ENCODE data around the gene RNF5.
A peak's percentile ranks its signal among the peaks of the same experiment; 100 is the strongest.
"Not testable (repeated sequence)": the region's sequence is repeated elsewhere in the genome, so short reads cannot be mapped to it uniquely, and the experiment has no call there.

Gene RNF5

DNA sequence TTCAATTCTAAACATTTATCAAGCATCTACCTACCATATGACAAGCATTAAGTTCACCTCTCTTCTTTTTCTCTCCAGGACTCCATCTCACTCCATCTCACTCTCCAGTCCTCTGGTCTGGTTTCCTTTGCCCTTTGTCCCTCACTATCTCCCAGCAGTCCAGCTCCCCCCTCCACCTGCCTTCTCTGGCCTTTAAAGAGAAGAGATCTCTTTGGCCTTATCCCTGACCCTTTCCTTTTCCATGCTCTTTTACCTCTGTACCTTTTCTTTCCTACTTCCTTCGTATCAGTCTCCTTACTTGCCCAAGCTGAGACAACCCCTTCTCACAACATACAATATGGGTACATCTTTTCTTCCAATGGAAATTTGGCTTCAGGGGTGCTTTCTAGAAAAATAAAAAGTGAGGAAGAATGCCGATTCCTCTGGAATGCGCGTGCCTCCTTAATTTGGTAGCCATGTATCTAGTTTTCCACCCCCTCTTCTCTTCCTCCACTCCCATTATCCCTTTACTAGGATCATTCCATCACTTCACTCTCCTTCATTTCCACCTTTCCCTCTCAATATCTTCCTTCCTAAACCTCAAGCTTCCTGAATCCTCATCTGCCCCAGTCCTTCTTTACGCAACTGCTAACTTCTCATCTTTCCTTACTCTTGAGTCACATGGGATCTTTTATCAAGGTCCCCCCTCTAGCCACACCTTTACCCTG lies 1.6 kb upstream of the RNF5 start:
- no peak for DNase-seq

DNA sequence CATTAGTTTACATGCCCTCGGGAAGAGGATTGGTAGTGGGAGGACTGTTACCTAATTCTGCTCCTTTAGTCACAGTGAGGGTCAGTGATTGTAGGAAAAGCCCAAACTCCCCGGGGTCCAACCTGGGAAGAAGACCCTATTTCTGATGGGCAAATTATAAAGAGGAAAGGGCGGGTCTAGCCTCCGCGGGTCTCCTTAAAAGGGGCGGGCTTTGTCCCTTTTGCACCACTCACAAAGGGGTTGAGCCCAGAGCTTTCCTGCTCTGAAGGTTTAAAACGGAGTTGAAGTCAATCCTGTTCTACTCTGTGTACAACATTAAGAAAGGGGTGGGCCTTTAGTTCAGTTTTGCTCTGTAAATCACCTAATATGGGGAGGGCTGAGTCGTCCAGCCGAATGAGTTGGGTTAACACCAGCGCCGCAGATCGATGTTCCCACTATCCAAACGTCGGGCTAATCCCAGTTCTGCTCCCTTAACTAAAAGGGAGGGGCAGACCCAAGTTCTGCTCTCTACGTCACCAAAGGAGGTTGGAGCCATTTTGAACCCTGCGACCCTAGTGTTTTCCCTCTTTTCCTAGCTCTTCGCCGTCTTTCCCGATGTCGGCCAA lies 920 bp upstream of the RNF5 start:
- peak; percentile 69 for DNase-seq

DNA sequence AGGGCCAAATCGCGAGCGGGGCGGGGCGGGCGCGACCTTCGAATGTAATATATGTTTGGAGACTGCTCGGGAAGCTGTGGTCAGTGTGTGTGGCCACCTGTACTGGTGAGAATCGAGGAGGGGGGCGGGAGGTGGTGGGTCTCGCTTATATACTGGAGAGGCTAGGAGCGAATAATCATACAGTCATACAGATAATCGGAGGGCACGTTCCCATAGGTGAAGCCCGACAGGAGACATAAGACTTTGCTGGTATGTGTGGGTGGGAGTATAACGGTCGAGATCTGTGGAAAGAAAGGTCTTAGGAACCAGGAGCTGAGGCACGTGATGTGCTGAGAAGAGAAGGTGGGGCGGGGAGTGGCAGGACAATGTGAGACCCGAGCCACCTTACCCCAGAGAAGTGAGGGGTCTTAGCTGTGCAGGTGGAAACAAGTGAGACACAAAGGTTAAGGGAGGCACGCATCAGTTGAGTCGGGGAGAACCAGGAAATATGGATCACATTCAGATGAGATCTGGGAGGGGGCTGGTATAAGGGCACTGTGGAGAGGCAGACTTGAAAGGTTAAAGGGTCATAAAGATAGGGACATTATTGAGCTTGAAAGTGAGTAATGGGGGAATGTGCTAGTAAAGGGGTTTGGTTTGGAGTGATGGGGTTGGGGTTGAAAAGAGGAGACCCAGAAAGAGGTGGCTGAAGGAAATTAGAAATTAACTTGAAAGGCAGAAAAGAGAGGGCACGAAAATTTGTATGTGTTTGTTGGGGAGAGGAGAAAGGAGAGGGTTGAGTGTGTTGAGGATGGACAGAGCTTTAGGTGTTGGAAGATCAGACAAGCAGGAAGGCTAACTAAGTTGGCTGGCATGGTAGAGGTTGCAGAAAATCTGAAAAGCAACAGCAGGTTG lies 589 bp downstream of the RNF5 start:
- DNase-seq = no peak

DNA sequence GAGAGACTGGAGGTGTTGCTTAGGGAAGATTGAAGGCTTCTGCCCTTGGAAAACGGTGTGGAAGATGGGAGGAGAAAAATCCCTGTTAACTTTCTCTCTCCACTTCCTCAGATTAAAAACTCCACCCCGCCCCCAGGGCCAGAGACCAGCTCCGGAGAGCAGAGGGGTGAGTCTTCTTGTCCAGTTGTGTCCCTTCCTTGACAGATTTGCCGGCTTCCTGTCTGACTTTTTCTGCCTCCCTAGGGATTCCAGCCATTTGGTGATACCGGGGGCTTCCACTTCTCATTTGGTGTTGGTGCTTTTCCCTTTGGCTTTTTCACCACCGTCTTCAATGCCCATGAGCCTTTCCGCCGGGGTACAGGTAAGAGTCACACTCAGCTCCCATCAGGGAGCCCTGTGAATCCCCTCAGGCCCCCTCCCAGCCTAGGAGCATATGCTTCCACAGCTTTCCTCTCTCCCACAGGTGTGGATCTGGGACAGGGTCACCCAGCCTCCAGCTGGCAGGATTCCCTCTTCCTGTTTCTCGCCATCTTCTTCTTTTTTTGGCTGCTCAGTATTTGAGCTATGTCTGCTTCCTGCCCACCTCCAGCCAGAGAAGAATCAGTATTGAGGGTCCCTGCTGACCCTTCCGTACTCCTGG lies 1.7 kb downstream of the RNF5 start:
- DNase-seq = no peak

DNA sequence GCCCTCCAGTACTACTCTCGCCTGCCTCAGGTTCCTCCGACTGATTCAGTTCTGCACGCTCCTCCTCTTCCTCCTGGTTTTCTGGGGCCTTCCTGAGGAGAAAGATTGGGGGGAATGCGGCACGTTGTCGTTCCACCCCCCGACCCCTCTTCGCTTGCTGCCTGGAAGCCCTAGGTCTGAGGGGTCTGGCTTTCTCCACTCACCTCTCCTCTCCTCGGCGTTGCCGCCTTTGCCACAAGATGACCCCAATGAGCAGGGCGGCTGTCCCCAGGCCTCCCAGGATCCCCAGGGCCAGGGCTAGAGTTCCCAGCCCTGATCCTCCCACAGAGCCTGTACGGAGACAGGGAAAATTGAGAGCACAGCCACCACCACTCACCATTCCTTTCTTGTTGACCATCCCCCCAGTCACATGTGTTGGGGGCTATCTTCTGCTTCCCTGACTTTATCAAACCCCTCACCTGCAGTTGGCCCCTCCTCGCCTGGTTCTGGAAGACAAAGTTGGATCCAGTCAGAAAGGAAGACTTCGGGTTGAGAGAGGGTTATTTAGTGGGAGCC lies 3.0 kb downstream of the RNF5 start:
- no peak for DNase-seq

DNA sequence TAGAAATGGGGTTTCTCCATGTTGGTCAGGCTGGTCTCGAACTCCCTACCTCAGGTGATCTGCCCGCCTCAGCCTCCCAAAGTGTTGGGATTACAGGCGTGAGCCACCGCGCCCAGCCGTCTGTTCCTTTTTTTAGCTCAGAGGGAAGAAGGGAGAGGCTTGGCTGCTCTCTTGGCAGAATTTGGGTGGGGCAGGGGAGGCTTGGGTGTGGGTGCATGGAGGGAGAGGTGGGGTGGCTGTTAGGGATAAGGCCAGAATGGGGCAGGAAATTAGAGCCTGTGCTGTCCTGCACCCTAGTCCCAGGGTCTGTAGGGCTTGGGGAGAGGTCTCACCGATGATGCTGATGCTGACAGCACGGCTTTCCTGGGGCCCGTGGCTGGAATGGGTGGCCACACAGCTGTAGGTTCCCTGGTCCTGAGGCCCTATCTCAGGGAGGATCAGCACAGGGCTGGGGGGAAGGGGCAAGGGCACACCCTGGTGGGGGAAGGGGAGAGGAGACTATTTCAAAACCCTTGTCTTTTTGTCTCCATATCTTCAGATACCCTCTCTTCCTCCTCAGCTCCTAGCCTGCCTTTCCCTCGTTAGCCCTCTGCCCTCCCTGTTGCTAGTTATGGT lies 3.8 kb downstream of the RNF5 start:
- DNase-seq = no peak

DNA sequence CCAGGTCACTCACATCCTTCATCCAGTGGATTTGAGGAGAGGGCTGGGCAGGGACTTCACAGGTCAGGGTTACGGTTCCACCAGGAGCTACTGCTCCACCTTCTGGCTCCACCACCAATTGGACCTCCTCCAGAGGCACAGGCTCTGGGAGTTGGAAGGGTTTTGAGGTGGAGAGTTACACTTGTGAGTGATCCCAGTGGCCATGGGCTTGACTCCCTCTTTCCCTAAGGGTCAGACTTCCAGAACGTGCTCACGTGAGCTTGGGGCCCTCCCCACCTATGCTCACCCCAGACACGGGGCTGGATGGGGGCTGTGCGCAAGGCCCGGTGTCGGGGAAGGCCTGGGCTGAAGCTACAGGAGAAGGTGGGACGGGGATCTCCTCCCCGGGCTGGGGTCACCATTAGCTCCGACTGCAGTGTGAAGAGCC lies 4.4 kb downstream of the RNF5 start:
- DNase-seq = no peak

DNA sequence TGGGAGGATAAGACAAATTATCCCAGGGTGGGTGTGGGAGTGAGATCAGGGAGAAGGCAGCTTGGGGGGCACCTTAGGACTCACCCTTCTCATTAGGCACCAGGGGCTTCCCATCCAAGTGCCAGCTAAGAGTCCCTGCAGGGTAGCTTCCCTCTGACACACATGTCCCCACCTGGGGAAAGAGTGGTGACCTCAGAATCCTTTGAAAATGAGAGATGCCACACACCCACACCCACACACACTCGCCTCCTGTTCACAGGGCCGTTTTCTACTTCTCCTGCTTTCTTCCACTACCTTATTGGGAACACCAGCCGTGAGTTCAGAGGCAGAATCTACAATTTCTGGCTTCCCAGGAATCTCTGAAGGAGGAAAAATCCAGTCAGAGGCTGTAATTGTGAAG lies 4.8 kb downstream of the RNF5 start:
- DNase-seq = no peak

DNA sequence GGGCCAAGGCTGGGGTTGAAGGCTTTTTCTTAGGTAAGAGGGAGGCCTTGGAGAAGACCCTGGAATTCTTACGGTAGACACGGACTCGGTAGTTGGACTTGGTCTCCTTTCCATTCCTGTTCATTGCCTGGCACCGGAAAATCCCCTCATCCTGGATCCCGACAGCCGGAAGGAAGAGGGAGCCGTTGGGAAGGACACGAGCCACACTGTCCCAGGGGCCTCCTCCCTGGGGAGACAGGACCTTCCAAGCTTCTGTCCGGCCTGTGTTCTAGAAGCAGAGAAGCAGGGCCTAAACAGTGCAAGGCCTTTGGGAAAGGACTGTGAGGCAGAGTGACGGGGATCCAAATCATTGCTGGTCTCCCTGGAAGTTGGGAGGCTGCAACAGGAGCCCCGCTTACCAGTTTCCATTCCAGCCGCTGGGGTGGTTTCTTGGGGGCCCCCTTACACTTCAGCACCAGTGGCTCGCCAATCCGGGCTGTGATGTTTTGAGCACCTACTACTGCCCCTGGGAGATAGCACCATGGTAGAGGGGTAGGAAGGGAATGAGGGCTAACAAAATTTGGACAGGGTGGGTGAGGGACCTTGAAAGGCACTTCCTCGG lies 5.4 kb downstream of the RNF5 start:
- no peak for DNase-seq

DNA sequence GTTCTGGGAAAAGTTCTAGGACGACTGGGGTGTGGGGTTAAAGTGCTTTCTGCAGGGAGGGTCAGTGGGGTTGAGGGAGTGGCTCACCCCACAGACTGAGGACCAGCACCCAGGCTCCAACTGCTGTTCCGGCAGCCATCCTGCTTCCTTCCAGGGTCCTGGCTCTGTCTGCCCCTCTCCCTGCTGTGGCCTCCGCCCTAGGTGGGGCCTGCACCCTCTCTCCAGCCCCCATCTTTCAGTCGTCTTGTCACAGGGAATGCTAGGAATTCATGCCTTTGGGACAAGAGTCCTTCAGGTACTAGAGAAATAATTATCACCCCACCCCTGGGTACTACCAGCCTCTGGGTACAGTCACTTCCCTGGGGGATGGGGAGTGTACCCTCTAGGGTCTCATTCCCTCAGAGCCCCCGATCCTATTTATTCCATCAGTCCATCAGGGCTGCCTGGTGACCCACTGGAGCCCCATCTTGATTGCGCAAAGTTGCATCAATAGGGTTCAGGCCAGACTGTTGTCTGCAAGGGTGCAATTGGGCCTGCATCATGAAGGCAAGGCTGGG lies 6.0 kb downstream of the RNF5 start, which contains the start of gene AGER:
TSS of gene AGER (minus strand) at position 170 of the 557 bp plus-strand sequence. CDS start at position 139, 31 bp downstream.
- DNase-seq = no peak

DNA sequence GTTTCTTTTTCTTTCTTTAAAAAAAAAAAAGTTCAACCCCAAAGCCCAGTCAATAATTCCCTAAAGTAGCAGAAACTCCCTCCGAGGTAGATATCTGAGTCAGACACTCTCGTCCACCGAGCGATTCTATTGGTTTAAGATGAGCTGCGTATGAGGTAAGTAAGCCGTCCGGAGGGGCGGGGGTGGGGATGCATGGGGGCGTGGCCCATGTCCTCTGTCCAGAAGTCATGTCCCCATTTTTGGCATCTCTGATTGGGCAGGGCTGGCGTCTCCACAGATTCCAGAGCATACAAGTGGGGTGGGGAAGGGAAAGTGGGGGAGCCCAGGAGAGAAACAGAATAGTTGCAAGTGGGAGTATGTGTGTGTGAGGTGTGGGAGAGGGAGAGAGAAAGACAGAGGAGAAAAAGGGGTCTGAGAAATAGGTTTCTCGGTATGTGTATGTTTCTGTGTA lies 7.5 kb downstream of the RNF5 start:
- DNase-seq = peak; percentile 76

DNA sequence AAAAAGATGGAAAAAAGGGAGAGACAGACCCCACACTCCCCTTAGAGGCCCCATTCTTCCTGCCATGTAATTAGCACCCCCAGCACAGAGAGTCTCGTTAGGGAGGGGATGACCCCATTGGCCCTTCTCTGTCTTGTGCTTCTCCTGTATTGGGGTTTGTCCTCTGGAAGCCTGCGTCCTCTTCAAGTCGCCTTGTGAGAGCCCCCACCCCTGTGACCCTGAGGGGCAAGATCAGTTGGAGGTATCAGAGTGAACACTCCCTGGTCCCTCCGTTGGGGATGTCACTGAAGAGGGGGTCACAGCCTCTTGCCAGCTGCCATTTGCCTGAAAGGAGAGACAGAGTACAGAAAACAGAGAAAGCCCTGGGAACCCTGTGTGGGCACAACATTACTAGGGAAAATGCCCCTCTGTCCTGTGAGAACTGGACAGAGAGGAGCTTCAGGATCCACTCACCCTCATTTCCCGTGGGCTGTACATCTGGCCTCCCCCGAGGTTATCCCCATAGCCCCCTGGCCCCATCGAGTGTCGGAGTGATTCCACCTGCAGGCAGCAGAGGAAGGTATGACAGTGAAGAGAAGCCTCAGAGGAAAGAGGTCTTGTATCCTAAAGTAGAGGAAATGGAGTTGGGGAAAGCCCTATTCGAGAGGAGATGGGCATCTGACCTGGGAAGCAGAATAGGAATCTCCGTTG lies 8.1 kb downstream of the RNF5 start:
- DNase-seq = not testable (repeated sequence)

DNA sequence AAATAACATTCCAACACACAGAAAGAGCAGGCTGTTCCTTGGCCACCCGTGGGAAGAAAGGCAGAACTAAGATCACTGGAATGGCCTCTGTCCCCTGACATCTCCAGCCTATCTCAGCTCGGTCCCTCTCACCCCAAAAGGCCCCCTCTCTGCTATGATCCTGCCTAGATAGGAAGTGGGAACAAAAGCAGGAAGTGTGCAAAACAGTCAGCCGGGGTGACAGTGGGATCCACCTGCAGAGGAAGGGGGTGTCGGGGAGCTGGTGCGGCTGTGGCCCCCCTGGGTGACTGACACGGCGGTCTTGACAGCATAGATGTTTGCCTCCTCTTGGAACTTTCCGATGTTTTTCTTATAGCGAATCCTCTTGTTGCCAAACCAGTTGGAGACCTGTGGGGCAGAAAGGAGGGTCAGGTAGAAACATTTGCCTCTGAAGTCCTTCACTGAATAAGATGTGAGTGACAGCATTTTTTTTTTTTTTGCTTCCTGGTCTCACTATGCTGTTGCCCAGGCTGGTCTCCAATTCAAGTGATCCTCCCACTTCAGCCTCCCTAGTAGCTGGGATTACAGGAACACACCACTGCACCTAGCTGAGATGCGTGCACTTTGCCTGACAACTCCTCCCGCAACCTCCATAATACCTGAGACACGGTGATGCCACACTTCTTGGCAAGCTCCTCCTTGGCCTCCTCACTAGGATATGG lies 9.0 kb downstream of the RNF5 start:
- no peak for DNase-seq

DNA sequence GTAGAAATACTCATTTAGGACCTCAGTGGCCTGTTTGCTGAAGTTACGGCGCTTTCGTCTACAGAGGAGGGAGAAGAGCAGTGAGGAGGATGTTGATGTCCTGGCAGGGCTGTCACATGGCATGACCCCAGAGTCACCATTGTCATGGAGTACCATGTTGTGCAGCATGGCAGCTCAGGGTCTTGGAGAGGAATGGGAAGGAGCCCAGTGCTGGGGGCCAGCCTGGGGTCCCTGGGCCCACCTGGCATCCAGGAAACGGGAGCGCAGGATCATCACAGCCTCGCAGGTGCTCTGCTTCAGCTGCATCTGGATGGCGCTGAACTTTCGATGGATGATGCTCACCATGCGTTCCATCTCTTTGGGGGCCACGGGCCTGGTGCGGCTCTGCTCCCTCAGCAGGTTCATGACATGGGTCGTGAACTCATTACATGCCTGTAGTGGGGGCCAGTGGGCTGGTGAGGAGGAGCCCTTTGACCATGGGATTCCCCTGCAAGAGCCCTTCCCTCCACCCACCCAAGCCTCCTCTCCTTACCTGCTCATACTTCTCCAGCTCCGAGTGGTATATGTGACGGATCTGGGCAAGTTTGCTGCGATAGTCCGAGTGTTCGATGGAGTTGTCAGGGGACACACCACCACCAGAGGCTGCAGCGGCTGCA lies 9.6 kb downstream of the RNF5 start:
- DNase-seq = not testable (repeated sequence)

DNA sequence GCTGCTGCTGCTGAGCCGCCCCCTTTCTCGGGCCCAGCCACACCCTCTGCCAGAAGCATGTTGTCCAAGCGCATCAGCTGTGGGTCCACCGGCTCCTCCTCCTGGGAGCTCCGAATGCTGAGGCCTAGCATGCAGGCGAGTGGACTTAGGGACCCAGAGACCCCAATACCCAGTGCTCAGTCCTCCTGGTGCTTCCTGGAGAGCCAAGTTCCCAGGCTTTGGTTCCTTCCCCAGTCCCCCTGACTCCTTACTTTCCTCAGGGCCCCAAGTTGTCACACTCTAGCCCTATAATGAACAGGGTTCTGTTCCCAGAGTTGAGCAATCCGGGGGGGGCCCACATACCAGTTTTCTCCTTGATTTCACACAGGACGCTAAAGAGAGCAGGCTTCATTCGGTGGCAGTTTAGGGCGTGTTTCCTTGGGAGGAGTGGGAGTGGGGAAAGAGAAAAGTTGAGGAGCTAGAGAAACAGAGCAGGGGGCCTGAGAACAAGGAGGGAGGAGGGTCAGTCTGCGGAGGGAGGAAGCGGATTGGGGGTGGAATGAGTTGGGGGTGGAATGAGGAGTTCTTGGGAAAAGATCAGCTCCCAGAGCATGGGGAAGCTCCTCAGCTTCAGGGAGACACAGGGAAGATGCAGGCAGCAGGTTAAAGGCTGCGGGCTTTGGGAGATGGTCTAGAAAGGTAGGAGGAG lies 10.3 kb downstream of the RNF5 start:
- DNase-seq = no peak

DNA sequence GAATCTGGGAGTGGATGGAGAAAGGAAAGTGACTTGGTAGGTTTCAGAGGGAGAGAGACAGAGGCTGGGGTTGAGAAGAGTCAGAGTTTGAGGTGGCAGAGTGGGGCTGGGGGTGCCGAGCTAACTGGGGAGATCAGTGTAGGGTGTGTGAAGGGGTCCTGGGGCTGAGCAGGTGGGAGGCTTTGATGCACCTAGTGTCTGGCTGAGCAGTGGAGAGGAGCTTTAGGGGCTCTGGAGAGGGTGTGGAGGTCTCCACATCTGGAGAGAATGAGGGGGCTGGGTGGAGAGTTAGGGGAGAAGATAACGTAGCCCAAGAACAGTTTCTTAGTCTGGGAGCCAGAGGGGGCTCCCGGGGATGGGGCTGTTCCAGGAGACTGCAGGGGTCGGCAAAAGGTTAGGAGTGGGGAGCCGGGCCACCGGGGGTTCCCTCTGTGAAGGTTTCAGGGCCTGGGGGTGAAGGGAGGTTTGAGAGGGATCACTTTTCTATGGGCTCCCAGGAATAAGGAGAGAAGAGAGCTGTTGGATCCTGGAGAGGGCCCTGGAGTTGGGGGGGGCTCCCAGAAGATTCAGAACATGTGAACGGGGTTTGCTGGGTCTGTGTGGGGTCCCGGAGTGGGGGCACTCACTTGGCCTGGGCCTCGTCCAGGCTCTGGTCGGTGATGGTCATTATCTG lies 11.0 kb downstream of the RNF5 start:
- DNase-seq = no peak

DNA sequence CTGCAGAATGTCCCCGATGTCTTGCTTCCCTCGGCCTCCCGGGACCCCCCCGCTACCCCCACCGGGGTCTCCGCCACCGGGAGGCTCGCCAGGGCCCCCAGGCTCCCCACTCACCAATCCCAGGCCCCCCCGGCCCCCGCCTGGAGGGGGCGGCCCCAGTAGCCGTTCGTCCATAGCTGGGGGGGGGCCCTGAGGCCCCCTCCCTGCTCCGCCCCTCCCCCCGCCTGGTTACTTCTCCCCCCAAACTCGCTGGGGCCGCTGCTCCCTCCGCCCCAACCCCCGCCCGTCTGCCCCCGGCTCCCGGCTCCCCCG lies 11.5 kb downstream of the RNF5 start:
- DNase-seq = no peak

DNA sequence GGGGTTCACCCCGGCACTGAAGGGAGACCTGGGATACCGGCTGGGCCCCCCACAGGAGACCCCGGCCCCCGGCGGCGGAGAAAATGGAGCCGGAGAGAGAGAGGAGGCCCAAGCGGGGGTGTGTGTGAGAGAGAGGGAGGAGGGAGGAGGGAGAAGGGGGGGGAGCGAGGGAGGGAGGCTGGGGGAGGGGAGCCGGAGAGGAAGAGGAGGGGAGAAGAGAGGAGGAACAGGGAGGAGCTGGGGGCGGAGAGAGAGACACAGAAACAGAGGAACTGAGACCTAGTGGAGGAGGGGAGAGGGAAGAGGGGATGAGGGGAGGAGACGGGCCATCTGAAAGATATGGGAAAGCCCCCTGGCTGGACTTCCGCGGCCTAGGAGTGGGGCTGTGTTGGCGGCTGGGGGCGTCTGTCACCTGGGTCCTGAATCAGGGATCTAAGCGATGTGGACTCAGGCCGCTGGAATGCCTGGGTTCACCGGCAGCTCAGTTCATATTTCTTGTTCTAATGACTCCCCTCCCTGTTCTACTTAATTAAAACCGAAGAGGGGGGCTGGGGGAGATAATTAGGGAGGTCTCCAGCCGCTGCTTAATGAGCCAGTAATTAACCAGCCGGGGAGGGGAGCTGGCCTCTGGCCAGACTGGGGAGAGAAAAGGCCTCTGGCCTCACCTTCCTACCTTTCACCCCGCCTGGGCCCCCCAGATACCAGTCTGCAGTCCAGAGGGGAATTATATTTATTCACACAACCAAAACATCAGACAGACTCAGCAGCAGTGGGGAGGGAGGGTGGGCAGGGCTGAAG lies 12.0 kb downstream of the RNF5 start, which contains the start of gene PBX2:
TSS of gene PBX2 (minus strand) at position 149 of the 798 bp plus-strand sequence. CDS start 287 bp downstream, outside the sequence.
- DNase-seq = peak; percentile 93

Measured in CD4-positive, alpha-beta T cell treated with Interleukin-12 subunit alpha and Interleukin-12 subunit beta, for 1 hour (primary cell).